ENCODE data around the gene ZYG11B. TPM values are rescaled to one million over a fixed set of nuclear protein-coding genes. Genes with fewer than 3 reads are reported as not detected.
"Not testable (repeated sequence)": the region's sequence is repeated elsewhere in the genome, so short reads cannot be mapped to it uniquely, and the experiment has no call there.

The ZYG11B gene
- total and polyA plus RNA-seq, 9 donors, result 22.2 to 43.9 (median 32.8) TPM

GRCh38 chr1:52834798-52835197 is 108.5 kb downstream of the ZYG11B start:
- Histone ChIP-seq H3K9me3 (replicated peaks; ENCODE audit: control insufficient read depth, low read depth, low read length) (no peaks in the 10 kb centered on the region), H3K36me3 (ENCODE audit: control insufficient read depth, insufficient read depth, low read length) (no peaks in the 10 kb centered on the region), H3K27me3 (ENCODE audit: control insufficient read depth, insufficient read depth, low read length) (no peaks in the 10 kb centered on the region), H3K4me1 (ENCODE audit: control insufficient read depth, insufficient read depth, low read length) (no peaks in the 10 kb centered on the region), H3K27ac (ENCODE audit: low read length) (no peak overlapping the region), H3K4me3 (ENCODE audit: low read length) (no peak overlapping the region)
- WGBS (ENCODE audit: insufficient coverage), result 68% methylated on average over 3 of the region's 3 CpGs
- no peak for DNase-seq

- DNase-seq, result no peak
- H3K36me3 ChIP-seq (ENCODE audit: control insufficient read depth, insufficient read depth, low read length), result no peaks in the 10 kb centered on the region
- no CpG with 5 or more reads among the region's 3 CpGs for WGBS (ENCODE audit: insufficient coverage)
These were observed 109.8 kb downstream of the ZYG11B start for GRCh38 chr1:52836035-52836434.

GRCh38 chr1:52839175-52839574 is 112.9 kb downstream of the ZYG11B start:
- 86% methylated on average over 8 of the region's 10 CpGs for WGBS (ENCODE audit: insufficient coverage)
- not testable (repeated sequence) for H3K9me3 ChIP-seq (replicated peaks; ENCODE audit: control insufficient read depth, low read depth, low read length); H3K4me1 ChIP-seq (ENCODE audit: control insufficient read depth, insufficient read depth, low read length); H3K4me3 ChIP-seq (ENCODE audit: low read length); H3K27ac ChIP-seq (ENCODE audit: low read length); H3K36me3 ChIP-seq (ENCODE audit: control insufficient read depth, insufficient read depth, low read length); DNase-seq
- peaks cover 28% of the 10 kb centered on the region for H3K27me3 ChIP-seq (ENCODE audit: control insufficient read depth, insufficient read depth, low read length)

More at GRCh38 chr1:52836035-52836434, 109.8 kb downstream of the ZYG11B start:
- peaks cover 3% of the 10 kb centered on the region for H3K27me3 ChIP-seq (ENCODE audit: control insufficient read depth, insufficient read depth, low read length)
- H3K27ac ChIP-seq (ENCODE audit: low read length), result no peak overlapping the region
- no peaks in the 10 kb centered on the region for H3K9me3 ChIP-seq (replicated peaks; ENCODE audit: control insufficient read depth, low read depth, low read length)
- H3K4me3 ChIP-seq (ENCODE audit: low read length), result no peak overlapping the region
- H3K4me1 ChIP-seq (ENCODE audit: control insufficient read depth, insufficient read depth, low read length), result no peaks in the 10 kb centered on the region

GRCh38 chr1:52842643-52843310 is 116.5 kb downstream of the ZYG11B start, which contains the start of gene ZYG11A:
TSS of gene ZYG11A (plus strand) at chr1:52842760. CDS start at chr1:52842884, 124 bp downstream.
- H3K4me1 ChIP-seq (ENCODE audit: control insufficient read depth, insufficient read depth, low read length), result peaks cover 9% of the 10 kb centered on the region
- WGBS (ENCODE audit: insufficient coverage), result under 1% methylated on average over 87 of the region's 88 CpGs
- H3K36me3 ChIP-seq (ENCODE audit: control insufficient read depth, insufficient read depth, low read length), result no peaks in the 10 kb centered on the region
- DNase-seq, result peak; percentile 61
- peak within 1 kb of the TSS; percentile 30 for H3K4me3 ChIP-seq (ENCODE audit: low read length)
- peaks cover 41% of the 10 kb centered on the region for H3K27me3 ChIP-seq (ENCODE audit: control insufficient read depth, insufficient read depth, low read length)
- no peaks in the 10 kb centered on the region for H3K9me3 ChIP-seq (replicated peaks; ENCODE audit: control insufficient read depth, low read depth, low read length)
- no peak within 1 kb of the TSS for H3K27ac ChIP-seq (ENCODE audit: low read length)

GRCh38 chr1:52845119-52845518 is 118.9 kb downstream of the ZYG11B start:
- not testable (repeated sequence) for DNase-seq; H3K36me3 ChIP-seq (ENCODE audit: control insufficient read depth, insufficient read depth, low read length); H3K4me3 ChIP-seq (ENCODE audit: low read length); H3K9me3 ChIP-seq (replicated peaks; ENCODE audit: control insufficient read depth, low read depth, low read length); H3K4me1 ChIP-seq (ENCODE audit: control insufficient read depth, insufficient read depth, low read length); H3K27ac ChIP-seq (ENCODE audit: low read length)
- 100% methylated on average over 1 of the region's 6 CpGs for WGBS (ENCODE audit: insufficient coverage)
- H3K27me3 ChIP-seq (ENCODE audit: control insufficient read depth, insufficient read depth, low read length), result peaks cover 41% of the 10 kb centered on the region

GRCh38 chr1:52848423-52848822 is 122.2 kb downstream of the ZYG11B start:
- Histone ChIP-seq H3K4me3 (ENCODE audit: low read length) (no peak overlapping the region), H3K4me1 (ENCODE audit: control insufficient read depth, insufficient read depth, low read length) (no peaks in the 10 kb centered on the region), H3K27ac (ENCODE audit: low read length) (no peak overlapping the region), H3K36me3 (ENCODE audit: control insufficient read depth, insufficient read depth, low read length) (no peaks in the 10 kb centered on the region), H3K9me3 (replicated peaks; ENCODE audit: control insufficient read depth, low read depth, low read length) (no peaks in the 10 kb centered on the region), H3K27me3 (ENCODE audit: control insufficient read depth, insufficient read depth, low read length) (peaks cover 20% of the 10 kb centered on the region)
- DNase-seq, result no peak
- WGBS (ENCODE audit: insufficient coverage), result no CpG with 5 or more reads among the region's 5 CpGs

GRCh38 chr1:52850951-52851350 is 124.7 kb downstream of the ZYG11B start:
- DNase-seq, result no peak

GRCh38 chr1:52852854-52853253 is 126.6 kb downstream of the ZYG11B start:
- Histone ChIP-seq H3K9me3 (replicated peaks; ENCODE audit: control insufficient read depth, low read depth, low read length) (no peaks in the 10 kb centered on the region), H3K27me3 (ENCODE audit: control insufficient read depth, insufficient read depth, low read length) (no peaks in the 10 kb centered on the region), H3K36me3 (ENCODE audit: control insufficient read depth, insufficient read depth, low read length) (no peaks in the 10 kb centered on the region), H3K4me3 (ENCODE audit: low read length) (no peak overlapping the region), H3K4me1 (ENCODE audit: control insufficient read depth, insufficient read depth, low read length) (no peaks in the 10 kb centered on the region), H3K27ac (ENCODE audit: low read length) (no peak overlapping the region)
- no peak for DNase-seq
- no CpG with 5 or more reads among the region's 2 CpGs for WGBS (ENCODE audit: insufficient coverage)

More at GRCh38 chr1:52850951-52851350, 124.7 kb downstream of the ZYG11B start:
- Histone ChIP-seq H3K36me3 (ENCODE audit: control insufficient read depth, insufficient read depth, low read length) (no peaks in the 10 kb centered on the region), H3K27ac (ENCODE audit: low read length) (no peak overlapping the region), H3K27me3 (ENCODE audit: control insufficient read depth, insufficient read depth, low read length) (peaks cover 2% of the 10 kb centered on the region), H3K4me3 (ENCODE audit: low read length) (no peak overlapping the region), H3K9me3 (replicated peaks; ENCODE audit: control insufficient read depth, low read depth, low read length) (no peaks in the 10 kb centered on the region), H3K4me1 (ENCODE audit: control insufficient read depth, insufficient read depth, low read length) (no peaks in the 10 kb centered on the region)
- WGBS (ENCODE audit: insufficient coverage), result 67% methylated on average over 4 of the region's 4 CpGs

GRCh38 chr1:52855584-52855983 is 129.3 kb downstream of the ZYG11B start:
- no peaks in the 10 kb centered on the region for H3K4me1 ChIP-seq (ENCODE audit: control insufficient read depth, insufficient read depth, low read length)

GRCh38 chr1:52856026-52856425 is 129.8 kb downstream of the ZYG11B start:
- H3K9me3 ChIP-seq (replicated peaks; ENCODE audit: control insufficient read depth, low read depth, low read length), result no peaks in the 10 kb centered on the region
- 80% methylated on average over 1 of the region's 4 CpGs for WGBS (ENCODE audit: insufficient coverage)
- H3K4me3 ChIP-seq (ENCODE audit: low read length), result no peak overlapping the region
- no peaks in the 10 kb centered on the region for H3K36me3 ChIP-seq (ENCODE audit: control insufficient read depth, insufficient read depth, low read length)
- no peak for DNase-seq
- no peaks in the 10 kb centered on the region for H3K4me1 ChIP-seq (ENCODE audit: control insufficient read depth, insufficient read depth, low read length)
- no peaks in the 10 kb centered on the region for H3K27me3 ChIP-seq (ENCODE audit: control insufficient read depth, insufficient read depth, low read length)
- H3K27ac ChIP-seq (ENCODE audit: low read length), result no peak overlapping the region

More at GRCh38 chr1:52855584-52855983, 129.3 kb downstream of the ZYG11B start:
- H3K4me3 ChIP-seq (ENCODE audit: low read length), result no peak overlapping the region
- DNase-seq, result no peak
- no peaks in the 10 kb centered on the region for H3K36me3 ChIP-seq (ENCODE audit: control insufficient read depth, insufficient read depth, low read length)
- H3K9me3 ChIP-seq (replicated peaks; ENCODE audit: control insufficient read depth, low read depth, low read length), result no peaks in the 10 kb centered on the region
- no peak overlapping the region for H3K27ac ChIP-seq (ENCODE audit: low read length)
- WGBS (ENCODE audit: insufficient coverage), result no CpG with 5 or more reads among the region's 4 CpGs
- H3K27me3 ChIP-seq (ENCODE audit: control insufficient read depth, insufficient read depth, low read length), result no peaks in the 10 kb centered on the region
